HTERT RPE-1 (cell line): Measurements from ENCODE around the gene USH2A.
"Not testable (repeated sequence)": the region's sequence is repeated elsewhere in the genome, so short reads cannot be mapped to it uniquely, and the experiment has no call there.

Source experiments
- in situ Hi-C: fragments of 300-500 bp; cut with MboI; formaldehyde crosslinking; loops from 4 replicates; pipeline ENCODE4 v1.14.3; 2020; ENCODE audit warnings: low sequenced_read_pairs

Gene USH2A

DNA sequence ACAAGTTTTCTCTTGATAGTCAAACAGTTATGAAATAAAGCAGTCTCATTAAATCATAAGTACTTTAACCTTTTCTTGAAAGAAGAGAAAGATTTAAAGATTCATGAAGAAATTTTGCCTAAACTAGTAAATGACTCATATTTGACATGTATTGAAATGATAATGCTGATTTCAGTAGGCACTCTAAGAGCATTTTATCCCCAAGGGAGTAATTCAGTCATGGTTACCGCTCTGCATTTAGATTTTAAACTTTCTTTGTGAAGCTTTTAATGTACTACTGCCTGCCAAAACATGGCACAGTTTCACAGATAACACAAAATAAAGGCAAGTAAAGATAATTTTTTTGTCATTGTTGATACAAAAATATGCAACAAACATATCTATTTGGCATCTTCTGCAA lies 6.8 kb downstream of the USH2A start:
- in situ Hi-C loops: no loop called here

DNA sequence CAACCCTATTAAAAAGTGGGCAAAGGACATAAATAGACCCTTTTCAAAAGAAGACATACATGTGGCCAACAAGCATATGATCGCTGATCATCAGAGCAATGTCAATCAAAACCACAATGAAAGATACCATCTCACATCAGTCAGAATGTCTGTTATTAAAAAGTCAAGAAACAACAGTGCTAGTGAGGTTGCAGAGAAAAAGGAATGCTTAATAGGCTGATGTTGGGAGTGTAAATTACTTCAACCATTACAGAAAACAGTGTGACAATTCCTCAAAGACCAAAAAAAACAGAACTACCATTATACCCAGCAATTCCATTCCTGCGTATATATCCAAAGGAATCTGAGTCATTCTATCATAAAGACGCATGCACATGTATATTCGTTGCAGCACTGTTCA lies 13.2 kb downstream of the USH2A start:
- in situ Hi-C loops: no loop called here

DNA sequence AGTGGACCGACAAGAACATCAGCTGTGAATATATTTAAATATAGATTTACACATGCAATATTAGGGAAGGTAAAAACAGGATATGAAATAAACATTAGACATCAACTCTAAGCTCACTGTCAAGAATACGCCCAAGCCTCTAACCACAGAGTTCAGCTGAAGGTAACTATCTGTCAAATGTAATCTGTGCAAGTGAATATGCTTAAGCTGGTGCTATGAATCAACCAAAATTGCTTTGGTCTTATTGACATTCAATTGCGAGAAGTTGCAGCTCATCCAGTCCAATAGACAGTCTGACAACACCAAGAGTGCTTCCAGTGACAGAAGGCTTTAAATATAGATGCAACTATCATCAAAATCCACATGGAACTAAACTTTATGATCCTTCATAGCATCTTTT lies 32.3 kb downstream of the USH2A start:
- in situ Hi-C loops: no loop called here

DNA sequence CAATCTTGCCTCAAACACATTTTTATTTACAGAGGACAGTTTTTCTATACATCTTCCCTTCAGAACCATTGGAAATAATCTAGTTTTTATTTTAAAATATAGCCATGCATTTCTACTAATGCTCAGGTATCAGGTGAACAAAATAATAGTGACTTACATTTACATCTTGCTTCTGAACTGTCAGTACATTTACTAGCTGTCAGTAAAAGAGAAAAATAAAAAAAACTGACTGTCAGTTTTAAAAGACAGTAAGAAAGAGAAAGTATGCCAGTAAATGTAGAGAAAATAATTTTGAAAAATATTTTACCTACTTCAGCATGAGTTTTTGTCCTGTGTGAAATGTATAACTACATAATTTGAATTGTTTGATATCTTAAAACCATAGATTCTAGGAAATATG lies 33.5 kb downstream of the USH2A start:
- in situ Hi-C loops: no loop called here

DNA sequence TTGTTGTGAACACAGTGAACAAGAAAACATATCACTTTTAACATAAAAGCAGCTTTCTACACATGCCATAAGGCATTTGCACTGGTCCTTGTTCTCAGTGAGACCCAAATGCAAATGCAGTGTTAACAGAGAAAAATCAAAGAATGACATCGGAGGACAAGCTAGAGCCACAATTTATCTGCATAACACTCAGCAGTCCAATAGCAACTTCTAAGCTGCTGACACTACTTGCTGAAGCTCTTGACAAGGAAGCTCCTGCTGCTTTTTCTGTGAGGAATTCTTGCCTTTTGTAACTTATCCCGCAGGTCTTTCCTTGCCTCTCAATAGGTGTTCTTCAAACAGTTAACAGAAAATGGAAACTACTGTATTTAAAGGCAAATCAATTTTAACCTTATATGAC lies 34.7 kb downstream of the USH2A start:
- in situ Hi-C loops: no loop called here

DNA sequence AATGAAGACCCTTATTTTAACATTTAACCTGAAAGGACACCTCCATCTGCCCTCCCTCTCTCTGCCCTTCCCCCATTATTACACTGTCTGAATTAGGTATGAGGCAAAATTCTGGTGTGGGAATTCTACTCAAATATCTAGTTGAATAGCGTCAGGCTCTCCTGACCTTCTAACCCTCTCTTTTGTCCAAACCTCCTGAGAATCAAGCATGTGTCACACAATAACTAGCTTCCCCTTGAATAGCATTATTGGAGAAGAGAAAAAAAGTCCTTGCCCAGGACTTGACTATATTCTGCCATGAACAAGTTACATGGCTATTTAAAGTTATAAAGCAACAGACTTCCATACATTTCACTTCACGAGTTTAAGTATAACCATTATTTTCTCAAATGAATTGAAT lies 35.5 kb downstream of the USH2A start:
- in situ Hi-C loops: no loop called here

DNA sequence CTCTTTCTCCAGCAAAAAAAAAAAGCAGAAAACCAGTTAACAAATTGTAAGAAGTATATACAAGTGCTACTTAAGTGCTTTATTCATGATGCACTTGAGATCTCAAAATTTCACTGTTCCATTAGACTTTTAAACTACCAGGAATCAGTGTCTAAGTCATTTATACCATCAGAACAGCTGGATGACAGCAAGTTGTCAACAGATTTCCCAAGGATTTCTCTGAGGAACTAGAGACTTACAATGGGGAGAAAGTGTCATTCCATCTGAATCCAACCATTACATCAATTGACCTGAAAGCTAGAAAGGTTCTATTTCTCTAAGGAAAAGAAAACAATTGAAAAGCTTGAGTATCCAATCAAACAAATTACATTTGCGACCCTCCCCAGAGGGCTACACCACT lies 43.8 kb downstream of the USH2A start:
- in situ Hi-C loops: no loop called here

DNA sequence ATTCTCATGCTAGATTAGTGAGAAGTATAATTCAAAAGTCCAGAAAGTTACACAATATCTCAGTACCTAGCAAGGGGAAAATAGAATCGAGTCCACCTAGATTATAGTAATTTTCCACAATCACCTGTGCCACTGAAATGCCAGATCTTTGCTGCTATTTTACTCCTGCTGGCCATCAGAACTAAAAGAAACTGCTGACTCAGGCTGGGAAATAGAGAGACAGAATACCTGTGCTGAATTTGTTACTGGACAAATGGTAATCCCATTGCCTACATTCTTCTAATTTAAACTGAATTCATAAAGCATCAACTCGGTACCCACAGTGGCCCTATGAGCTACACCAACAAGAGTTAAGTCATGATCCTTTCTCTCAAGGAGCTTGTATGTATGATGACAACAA lies 55.0 kb downstream of the USH2A start:
- in situ Hi-C loops: no loop called here

DNA sequence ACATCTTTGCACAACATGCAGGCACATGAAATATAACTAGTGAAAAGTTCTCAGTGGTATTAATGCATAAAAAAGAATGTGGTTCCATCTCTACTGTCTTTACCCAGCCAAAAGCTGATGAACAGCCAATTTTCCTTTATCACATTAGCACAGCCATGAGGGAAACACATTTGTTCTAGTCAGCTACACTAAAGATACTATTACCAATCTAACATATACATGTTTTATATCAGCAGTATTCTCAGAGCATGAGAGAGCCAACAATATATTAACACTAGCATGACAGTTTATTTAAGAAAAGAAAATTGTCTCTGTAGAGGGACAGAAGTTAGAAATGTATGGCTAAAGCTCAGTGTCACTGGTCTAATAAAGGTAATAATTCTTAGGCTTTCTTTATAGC lies 56.3 kb downstream of the USH2A start:
- in situ Hi-C loops: no loop called here

DNA sequence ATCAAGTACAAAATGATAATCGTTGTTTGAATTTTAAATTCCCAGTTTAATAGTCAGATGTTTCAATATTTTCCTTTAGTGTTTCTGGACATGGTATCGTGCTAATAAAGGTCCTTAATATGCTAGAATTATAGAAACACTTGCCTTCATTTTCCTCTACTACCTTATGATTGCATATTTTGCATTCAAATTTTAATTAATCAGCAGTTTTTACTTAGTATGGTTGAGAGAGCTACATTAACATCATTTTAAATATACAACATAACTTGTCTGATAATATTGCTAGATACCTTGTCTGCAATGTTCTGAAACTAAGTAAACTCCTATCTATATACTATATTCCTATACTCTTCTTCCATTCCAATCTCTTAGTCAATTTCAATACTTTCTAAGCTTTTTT lies 66.3 kb downstream of the USH2A start:
- in situ Hi-C loops: no loop called here

DNA sequence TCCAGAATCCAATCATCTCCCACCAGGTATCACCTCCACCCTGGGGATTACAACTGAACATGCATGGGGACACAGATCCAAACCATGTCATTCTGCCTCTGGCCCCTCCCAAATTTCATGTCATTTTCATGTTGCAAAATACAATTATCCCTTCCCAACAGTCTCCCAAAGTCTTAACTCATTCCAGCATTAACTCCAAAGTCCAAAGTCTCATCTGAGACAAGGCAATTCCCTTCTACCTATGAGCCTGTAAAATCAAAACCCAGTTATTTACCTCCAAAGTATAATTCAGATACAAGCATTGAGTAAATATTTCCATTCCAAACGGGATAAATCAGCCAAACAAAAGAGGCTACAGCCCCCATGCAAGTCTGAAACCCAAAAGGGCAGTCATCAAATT lies 73.1 kb downstream of the USH2A start:
- in situ Hi-C loops: no loop called here

DNA sequence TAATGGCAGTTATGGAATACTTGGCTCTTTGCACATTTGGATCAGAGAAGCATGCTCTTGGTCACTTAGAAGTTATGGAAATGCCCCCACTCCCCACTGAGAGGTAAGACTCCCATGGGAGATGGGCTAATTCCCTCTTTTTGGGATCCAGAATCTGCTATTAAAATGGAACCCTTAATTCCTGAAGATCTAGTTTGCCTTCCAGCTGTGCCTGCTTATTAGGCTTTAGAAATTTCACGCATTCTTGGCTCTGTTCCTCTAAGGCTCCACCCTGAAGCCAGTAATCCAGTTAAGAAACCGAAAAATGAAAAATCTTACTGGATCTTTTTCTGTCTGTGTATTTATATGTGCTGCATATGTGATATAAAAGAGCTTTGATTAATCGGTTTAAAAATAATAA lies 76.7 kb downstream of the USH2A start:
- in situ Hi-C loops: no loop called here

DNA sequence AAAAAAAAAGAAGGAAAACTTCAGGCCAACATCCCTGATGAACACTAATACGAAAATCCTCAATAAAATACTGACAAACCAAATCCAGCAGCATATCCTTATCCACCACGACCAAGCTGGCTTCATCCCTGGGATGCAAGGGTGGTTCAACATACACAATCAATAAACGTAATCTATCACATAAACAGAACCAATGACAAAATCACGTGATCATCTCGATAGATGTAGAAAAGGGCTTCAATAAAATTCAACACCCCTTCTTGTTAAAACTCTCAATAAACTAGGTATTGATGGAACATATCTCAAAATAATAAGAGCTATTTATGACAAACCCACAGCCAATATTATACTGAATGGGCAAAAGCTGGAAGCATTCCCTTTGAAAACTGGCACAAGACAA lies 82.7 kb downstream of the USH2A start:
- in situ Hi-C loops: not testable (repeated sequence)

DNA sequence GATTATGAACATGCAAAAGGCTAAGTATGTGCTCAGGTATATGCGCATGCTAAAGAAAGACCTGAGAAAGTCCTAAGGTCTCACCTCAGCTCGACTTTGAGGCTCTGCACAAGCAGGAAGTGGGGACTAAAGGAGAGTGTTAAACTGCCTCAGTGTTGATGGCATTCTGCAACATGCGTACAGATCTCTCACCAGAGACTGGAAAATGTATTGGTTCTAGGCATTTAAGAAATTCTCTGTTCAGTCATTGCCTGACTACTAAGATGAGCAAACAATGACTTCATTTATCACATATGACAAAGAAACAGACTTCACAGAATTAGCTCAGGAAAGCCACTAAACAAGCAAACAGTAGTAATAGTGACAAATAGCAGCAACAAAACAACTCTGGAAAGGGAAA lies 90.8 kb downstream of the USH2A start:
- in situ Hi-C loops: no loop called here

DNA sequence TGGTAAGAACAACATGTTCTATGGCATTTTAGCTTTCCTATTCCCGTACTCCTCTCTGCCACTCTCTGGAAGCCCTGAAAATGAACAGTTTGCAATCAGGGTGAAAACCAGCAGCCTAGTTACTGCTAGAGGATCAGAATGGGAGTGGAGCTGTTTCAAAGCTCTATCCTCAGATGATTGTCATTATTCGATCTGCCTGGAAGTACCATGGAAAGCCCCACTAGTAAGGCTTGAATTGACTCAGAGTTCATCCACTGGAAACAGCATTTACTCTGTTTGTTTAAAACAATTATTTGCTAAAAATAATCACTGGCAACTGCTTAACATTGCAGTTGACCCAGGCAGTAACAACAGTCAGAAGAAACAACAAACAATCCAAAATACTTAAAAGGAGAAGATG lies 91.2 kb downstream of the USH2A start:
- in situ Hi-C loops: no loop called here

DNA sequence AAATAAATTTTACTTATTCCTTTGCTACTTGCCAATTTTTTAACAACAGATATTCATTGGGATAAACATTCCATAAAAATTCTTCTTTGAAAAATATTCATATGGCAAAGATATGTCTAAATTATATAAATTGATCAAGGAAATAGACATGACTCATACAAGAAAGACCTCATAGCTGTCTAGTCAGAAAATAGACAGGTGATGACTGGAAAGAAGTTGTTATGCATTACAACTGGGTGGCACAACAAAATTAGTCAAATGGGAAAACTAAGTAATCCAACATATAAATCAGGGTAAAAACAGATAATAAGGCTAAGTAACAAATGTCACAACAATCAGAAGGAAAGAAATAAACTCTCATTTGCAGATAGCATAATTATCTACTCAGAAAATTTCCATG lies 92.0 kb downstream of the USH2A start:
- in situ Hi-C loops: no loop called here

DNA sequence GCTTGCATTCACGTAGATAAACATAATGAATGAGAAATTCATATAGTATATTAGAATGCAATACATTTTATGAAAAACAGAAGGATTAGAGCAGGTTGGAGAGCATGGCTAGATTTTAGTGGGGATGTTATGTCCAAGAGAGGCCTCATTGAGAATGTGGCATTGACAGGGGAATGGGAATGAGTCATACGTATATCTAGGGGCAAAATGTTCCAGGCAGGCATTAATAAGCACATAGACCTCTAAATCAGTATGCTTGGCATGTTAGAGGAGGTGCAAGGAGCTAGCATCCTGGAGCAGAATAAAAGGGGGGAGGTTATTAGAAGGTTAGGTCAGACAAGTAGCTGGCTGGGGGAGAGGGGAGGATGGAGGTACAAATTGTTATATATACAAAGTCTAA lies 93.0 kb downstream of the USH2A start:
- in situ Hi-C loops: no loop called here

DNA sequence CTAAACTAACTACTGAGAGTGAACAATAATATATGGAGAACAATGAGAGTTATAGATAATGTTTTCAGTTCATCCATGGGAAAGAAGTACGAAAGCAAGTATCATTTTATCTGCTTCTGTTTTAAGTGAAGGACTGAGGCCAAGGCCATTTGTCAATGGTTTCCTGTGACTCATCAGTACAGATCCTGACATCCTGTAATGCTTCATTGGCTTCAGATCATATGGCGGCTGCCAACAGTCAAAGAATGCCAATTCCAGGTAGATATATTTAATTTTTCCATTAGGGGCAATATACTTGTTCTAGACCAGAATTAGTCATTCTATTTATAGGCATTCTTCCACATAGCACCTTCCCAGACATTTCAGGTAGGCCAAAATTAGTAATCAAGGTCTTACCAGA lies 97.3 kb downstream of the USH2A start:
- in situ Hi-C loops: no loop called here

DNA sequence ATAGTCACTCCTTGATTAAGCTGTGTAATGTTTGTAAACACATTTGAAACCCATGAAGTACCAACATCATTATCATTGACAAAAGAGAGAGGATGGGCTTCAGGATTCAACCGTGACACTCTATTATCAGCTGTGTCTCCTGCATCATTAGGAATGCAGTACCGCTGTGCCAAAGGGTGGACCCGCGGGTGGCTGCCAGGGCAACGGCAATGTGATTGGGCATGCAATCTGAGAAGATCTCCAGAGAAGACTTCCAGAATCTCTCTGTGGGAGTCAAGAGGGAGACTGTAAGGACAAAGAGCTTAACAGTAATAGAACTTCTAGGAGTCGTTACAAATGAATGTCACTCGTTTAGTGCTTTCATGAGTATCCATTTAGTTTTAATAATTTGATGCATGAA lies 97.9 kb downstream of the USH2A start:
- in situ Hi-C loops: no loop called here

DNA sequence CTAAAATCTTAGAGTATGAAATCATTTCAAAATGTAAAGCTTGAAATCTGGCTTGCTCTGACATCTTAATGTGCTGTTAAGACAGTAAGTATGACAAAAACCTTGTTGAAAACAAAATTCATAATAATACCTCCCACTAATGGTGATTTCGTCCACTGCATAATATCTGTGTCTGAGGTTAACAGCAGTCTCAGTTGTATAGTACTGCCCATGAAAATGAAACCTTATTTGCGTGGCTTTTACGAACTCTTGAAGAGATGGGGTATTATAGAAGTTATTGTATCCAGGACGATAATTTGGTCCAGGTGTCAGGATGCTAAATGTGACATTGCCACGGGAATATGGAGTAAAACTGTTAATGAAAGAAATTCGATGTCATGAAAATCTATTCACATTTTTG lies 99.9 kb downstream of the USH2A start:
- in situ Hi-C loops: no loop called here

DNA sequence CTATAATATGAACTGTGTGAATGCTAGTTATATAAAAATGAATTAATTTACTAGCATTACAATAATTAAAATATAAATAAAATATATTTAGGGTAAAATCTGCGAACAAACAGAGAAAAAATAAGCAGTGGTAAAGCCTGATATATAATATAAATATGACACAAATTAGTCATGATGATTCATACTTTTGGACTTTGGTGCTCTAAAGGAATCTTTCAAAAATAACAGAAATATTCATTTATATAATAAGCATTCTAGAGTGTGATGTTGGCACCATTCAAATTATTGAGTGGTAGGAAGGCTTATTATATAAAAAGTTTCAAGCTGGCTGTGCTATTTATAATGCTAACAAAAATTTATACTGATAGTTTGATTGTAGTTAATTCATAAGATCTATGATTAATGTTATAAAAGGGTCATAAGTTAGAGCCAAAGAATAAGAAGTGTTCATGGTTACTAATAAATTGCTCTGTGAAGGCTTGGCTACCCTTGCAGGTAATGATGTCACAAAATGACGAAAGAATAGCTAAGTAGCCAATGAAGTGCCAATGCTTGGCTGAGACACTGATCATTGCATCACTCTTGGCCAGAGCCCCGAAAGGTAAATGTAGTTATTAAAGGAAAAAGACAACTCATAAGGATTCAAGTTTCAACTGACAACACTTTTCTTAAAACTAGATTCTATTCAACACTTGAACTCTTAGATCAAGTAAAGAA lies 108.7 kb downstream of the USH2A start:
- in situ Hi-C loops: no loop called here

DNA sequence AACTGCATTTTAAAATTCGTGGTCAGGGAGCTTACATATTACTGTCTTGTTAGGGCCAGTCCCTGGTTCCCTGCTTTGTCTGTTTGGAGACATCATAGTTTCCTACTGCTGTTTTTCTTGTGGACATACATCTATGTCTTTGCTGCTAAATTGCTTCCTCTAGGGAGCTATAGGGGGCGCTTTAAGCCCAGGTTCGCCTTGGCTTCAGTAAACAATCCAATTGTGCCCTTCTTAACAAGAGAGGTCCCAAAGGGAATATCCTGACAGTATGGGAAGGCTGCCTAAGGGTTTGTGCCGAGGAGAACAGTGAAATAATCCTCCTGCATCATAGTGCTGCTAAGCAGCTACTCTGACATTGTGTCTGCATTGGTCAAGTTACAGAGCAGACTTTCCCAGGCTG lies 112.5 kb downstream of the USH2A start:
- in situ Hi-C loops: no loop called here

DNA sequence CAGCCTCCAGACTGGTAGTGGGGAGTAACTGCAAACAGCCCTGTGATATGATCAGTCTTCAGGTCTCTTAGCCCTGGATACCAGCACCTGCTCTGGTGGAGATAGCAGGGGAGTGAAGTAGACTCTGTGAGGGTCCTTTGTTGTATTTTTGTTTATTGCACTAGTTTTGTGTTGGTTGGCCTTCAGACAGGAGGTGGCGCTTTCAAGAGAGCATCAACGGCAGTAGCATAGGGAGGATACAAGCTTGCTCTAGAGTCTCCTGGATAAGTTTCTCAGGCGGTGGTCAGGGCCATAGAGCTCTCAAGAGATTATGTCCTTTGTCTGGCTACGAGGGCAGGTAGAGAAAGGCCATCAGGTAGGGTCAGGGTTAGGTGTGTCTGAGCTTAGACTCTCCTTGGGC lies 116.4 kb downstream of the USH2A start:
- in situ Hi-C loops: no loop called here

DNA sequence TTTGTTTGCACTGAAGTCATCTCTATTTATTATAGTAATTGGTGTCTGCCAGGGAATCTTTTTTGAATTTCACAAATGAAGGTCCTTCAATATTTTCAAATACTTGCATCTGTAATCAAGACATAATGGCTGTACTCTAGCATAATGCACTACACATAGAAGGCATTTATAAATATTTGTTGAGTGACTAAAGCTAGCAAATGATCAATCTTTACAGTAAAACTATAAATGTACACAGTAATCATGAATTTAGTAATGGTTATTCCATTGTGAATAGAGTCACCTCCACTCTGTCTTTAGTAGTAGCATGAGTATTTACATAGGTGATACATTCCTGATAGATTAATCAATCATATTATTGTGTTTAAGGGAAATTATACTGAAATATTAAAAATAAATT lies 119.6 kb downstream of the USH2A start:
- in situ Hi-C loops: no loop called here
